Trophoblast cell (in vitro differentiated cells and primary cell): Measurements from ENCODE around the gene MKKS.

Experiments
- DNase-seq, 2 donors: peaks; one replicate each; pipeline ENCODE4 v3.0.0-alpha.2; 2016
- H2AFZ ChIP-seq: 2 replicates; pipeline ENCODE4 v1.6.1; 2013; ENCODE audit warnings: low read length, moderate library complexity, mild to moderate bottlenecking; ENCODE audit not compliant: insufficient read depth, poor library complexity
- H2AK5ac ChIP-seq: 2 replicates; pipeline ENCODE4 v1.6.1; 2013; ENCODE audit warnings: mild to moderate bottlenecking, low read length
- H2BK120ac ChIP-seq: 2 replicates; pipeline ENCODE4 v1.6.1; 2013; ENCODE audit warnings: low read length, mild to moderate bottlenecking, moderate library complexity; ENCODE audit not compliant: insufficient read depth, poor library complexity
- H2BK12ac ChIP-seq: 2 replicates; pipeline ENCODE4 v1.6.1; 2013; ENCODE audit warnings: mild to moderate bottlenecking, low read length, moderate library complexity
- H2BK5ac ChIP-seq: 2 replicates; pipeline ENCODE4 v1.6.1; 2013; ENCODE audit warnings: low read length, low read depth, moderate library complexity, mild to moderate bottlenecking; ENCODE audit not compliant: poor library complexity
- H3K14ac ChIP-seq: 2 replicates; pipeline ENCODE4 v1.6.1; 2013; ENCODE audit warnings: mild to moderate bottlenecking, low read length
- H3K18ac ChIP-seq: 2 replicates; pipeline ENCODE4 v1.6.1; 2013; ENCODE audit warnings: mild to moderate bottlenecking, low read length
- H3K23ac ChIP-seq: 2 replicates; pipeline ENCODE4 v1.6.1; 2013; ENCODE audit warnings: low read length
- H3K27ac ChIP-seq: 2 replicates; pipeline ENCODE4 v1.5.1; 2013; ENCODE audit warnings: low read depth, mild to moderate bottlenecking, inconsistent platforms, low read length, moderate library complexity
- H3K27me3 ChIP-seq: 2 replicates; pipeline ENCODE4 v1.6.1; 2013; ENCODE audit warnings: inconsistent platforms, mild to moderate bottlenecking, low read length, moderate library complexity; ENCODE audit not compliant: insufficient read depth
- H3K36me3 ChIP-seq, 2 experiments: 1 replicate in 1 of 2; 2 replicates in 1 of 2; pipeline ENCODE4 v1.6.1; 2013; ENCODE audit warnings: low read length in 2 of 2, mild to moderate bottlenecking in 2 of 2, moderate library complexity in 1 of 2; ENCODE audit not compliant: insufficient read depth in 2 of 2, control insufficient read depth in 1 of 2
- H3K4ac ChIP-seq: 2 replicates; pipeline ENCODE4 v1.6.1; 2013; ENCODE audit warnings: low read depth, mild to moderate bottlenecking, low read length, moderate library complexity
- H3K4me1 ChIP-seq, 2 experiments: 1 replicate in 1 of 2; 2 replicates in 1 of 2; pipeline ENCODE4 v1.6.1; 2013; ENCODE audit warnings: low read length in 2 of 2, mild to moderate bottlenecking in 2 of 2, moderate library complexity in 1 of 2; ENCODE audit not compliant: insufficient read depth in 2 of 2, control insufficient read depth in 1 of 2
- H3K4me2 ChIP-seq: 2 replicates; pipeline ENCODE4 v1.6.1; 2013; ENCODE audit warnings: inconsistent platforms, mild to moderate bottlenecking, low read length, moderate library complexity
- H3K4me3 ChIP-seq: 2 replicates; pipeline ENCODE4 v1.5.1; 2013; ENCODE audit warnings: mild to moderate bottlenecking, low read depth, low read length, inconsistent platforms
- H3K79me1 ChIP-seq: one replicate; pipeline ENCODE4 v1.6.1; 2013; ENCODE audit warnings: low read length
- H3K79me2 ChIP-seq: 2 replicates; pipeline ENCODE4 v1.6.1; 2013; ENCODE audit warnings: low read length, mild to moderate bottlenecking; ENCODE audit not compliant: control insufficient read depth, insufficient read depth, poor library complexity
- H3K9ac ChIP-seq: 2 replicates; pipeline ENCODE4 v1.6.1; 2013; ENCODE audit warnings: mild to moderate bottlenecking, low read length
- H3K9me3 ChIP-seq: 2 replicates; pipeline ENCODE4 v1.6.1; 2013; ENCODE audit warnings: low read depth, mild to moderate bottlenecking, control low read depth, inconsistent platforms, low read length; ENCODE audit not compliant: insufficient read depth
- H4K12ac ChIP-seq: 2 replicates; pipeline ENCODE4 v1.6.1; 2013; ENCODE audit warnings: low read depth, mild to moderate bottlenecking, low read length, moderate library complexity
- H4K8ac ChIP-seq: 2 replicates; pipeline ENCODE4 v1.6.1; 2013; ENCODE audit warnings: low read depth, mild to moderate bottlenecking, low read length, moderate library complexity
- H4K91ac ChIP-seq: one replicate; pipeline ENCODE4 v1.6.1; 2013; ENCODE audit warnings: low read depth, mild to moderate bottlenecking, low read length, moderate library complexity
- WGBS: extraction: QIAGEN DNeasy Blood & Tissue Kit; methylation state at CpG from one replicate; pipeline ENCODE4 v1.1.7; 2013; ENCODE audit warnings: missing lambda C conversion rate; ENCODE audit not compliant: insufficient read length, insufficient coverage; ENCODE audit errors: extremely low coverage; 5-methylcytosine and 5-hydroxymethylcytosine counted together

MKKS gene

DNA sequence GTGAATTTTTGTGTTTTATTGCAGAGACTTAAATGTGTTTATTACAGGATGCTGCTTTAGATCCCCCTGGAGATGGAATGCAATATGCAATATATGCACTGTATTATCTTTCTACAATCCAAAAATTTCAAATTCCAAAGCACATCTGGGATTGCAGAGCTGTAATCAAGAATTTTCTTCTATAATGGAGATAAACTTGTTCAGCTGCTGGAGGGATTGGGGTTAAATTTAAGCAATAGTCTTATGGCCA is 66.4 kb downstream of the MKKS start:
- Histone ChIP-seq H3K4me3 (no peak overlapping the region), H3K18ac (no peak overlapping the region), H3K36me3 (no peaks in the 10 kb centered on the region), H3K14ac (no peak overlapping the region), H3K4me1 (no peaks in the 10 kb centered on the region), H2BK12ac (no peak overlapping the region), H3K4ac (no peak overlapping the region), H3K27me3 (no peaks in the 10 kb centered on the region), H3K27ac (no peak overlapping the region), H3K4me2 (no peak overlapping the region), H3K23ac (no peak overlapping the region), H4K8ac (no peak overlapping the region), H3K79me1 (no peaks in the 10 kb centered on the region), H2BK120ac (no peak overlapping the region), H3K9ac (no peak overlapping the region), H3K9me3 (no peaks in the 10 kb centered on the region), H4K12ac (no peak overlapping the region), H2BK5ac (no peak overlapping the region), H3K79me2 (no peaks in the 10 kb centered on the region), H2AK5ac (no peak overlapping the region), H4K91ac (no peak overlapping the region), H2AFZ (no peak overlapping the region)
- no peak for DNase-seq

DNA sequence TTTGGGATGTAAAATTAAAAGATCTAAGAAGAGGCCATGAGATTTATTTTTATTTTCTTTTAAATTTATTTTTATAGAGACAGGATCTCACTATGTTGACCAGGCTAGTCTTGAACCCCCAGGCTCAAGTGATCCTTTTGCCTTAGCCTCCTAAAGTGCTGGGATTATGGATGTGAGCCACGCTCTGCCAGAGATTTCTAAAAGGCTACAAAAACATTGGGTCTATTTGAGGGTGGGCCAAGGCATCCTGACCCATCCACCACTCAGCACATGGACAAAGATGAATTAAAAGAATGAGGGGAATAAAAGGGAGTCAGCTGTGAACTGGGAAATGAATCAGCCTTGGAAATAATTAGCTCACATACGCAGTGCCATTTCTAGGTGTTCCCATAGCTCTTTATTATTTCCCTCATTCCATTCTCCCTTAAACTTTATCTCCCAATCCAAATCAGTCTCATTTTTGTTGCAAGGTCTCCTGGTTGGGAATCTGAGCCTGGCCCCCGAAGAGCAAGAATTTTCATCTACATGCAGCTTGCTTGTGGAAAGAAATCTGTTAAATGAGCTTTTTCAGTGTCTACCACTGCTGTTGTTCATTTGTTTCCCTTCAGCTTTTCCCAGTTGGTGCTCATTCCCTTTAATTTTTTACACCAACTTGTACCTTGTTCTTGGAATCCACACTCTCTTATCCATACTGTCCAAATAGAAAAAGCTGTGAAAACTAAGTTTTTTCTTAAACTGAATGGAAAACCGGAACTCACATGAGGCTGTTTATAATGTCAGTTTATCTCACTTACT is 66.9 kb downstream of the MKKS start:
- H3K9ac ChIP-seq: no peak overlapping the region
- H4K8ac ChIP-seq: no peak overlapping the region
- no peak overlapping the region for H3K23ac ChIP-seq
- no peaks in the 10 kb centered on the region for H3K36me3 ChIP-seq
- DNase-seq: no peak
- no peak overlapping the region for H3K14ac ChIP-seq
- no peak overlapping the region for H2BK120ac ChIP-seq
- no peak overlapping the region for H4K91ac ChIP-seq
- no peaks in the 10 kb centered on the region for H3K79me1 ChIP-seq
- H3K27ac ChIP-seq: no peak overlapping the region
- no peaks in the 10 kb centered on the region for H3K79me2 ChIP-seq
- no peak overlapping the region for H4K12ac ChIP-seq
- no CpG with 5 or more reads among the region's 4 CpGs for WGBS
- no peaks in the 10 kb centered on the region for H3K9me3 ChIP-seq
- no peaks in the 10 kb centered on the region for H3K27me3 ChIP-seq
- no peak overlapping the region for H3K4me3 ChIP-seq
- no peak overlapping the region for H2BK12ac ChIP-seq
- H2BK5ac ChIP-seq: no peak overlapping the region
- H3K18ac ChIP-seq: no peak overlapping the region
- no peak overlapping the region for H3K4me2 ChIP-seq
- no peak overlapping the region for H2AK5ac ChIP-seq
- H3K4me1 ChIP-seq: no peaks in the 10 kb centered on the region
- H3K4ac ChIP-seq: no peak overlapping the region
- H2AFZ ChIP-seq: no peak overlapping the region

DNA sequence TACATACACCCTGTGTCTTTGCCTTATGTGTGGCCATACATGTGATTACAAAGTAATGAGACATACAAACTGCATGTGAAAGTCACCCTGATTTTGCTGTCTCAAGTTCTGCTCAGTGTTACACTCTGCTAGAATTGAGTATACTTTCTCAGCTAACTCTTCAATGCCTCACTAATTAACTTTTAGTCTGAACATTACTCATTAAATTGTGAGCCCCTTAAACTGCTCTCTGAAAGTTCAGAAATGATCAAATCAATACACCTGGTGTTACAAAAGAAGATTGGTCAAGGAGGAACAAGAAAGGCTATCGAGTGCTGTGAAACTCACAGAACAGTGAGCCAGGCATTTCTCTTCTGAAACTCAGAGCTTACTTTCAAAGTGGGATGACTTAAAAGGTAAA is 71.3 kb downstream of the MKKS start:
- Histone ChIP-seq H3K4ac (no peak overlapping the region), H2AK5ac (no peak overlapping the region), H3K4me2 (no peak overlapping the region), H2BK12ac (no peak overlapping the region), H3K4me1 (no peaks in the 10 kb centered on the region), H4K91ac (no peak overlapping the region), H3K9me3 (no peaks in the 10 kb centered on the region), H2BK5ac (no peak overlapping the region), H3K14ac (no peak overlapping the region), H2AFZ (no peak overlapping the region), H3K27me3 (no peaks in the 10 kb centered on the region), H2BK120ac (no peak overlapping the region), H3K79me1 (no peaks in the 10 kb centered on the region), H3K36me3 (no peaks in the 10 kb centered on the region), H4K12ac (no peak overlapping the region), H3K4me3 (no peak overlapping the region), H4K8ac (no peak overlapping the region), H3K18ac (no peak overlapping the region), H3K23ac (no peak overlapping the region), H3K9ac (no peak overlapping the region), H3K79me2 (no peaks in the 10 kb centered on the region), H3K27ac (no peak overlapping the region)
- WGBS: no CpG with 5 or more reads among the region's 1 CpG
- no peak for DNase-seq

DNA sequence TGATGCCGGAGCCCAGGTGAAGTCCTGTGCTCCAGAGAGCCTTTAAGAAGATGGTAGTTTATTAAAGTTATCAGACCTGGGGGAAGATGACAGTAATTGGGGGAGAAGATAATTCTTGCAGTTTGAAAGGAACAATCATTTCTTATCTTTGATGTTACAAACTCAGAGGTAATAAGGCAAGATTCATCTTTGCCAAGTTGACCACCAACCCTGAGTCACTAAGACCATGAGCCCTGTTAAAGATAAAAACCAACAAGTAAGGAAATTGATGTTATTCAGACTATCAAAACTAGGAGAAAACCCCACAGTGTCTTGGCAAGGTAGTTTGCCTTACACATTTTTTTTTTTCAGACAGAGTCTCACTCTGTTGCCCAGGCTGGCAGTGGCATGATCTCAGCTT is 73.1 kb downstream of the MKKS start:
- no peak overlapping the region for H4K8ac ChIP-seq
- no peak overlapping the region for H3K4me2 ChIP-seq
- no peaks in the 10 kb centered on the region for H3K79me2 ChIP-seq
- no peak overlapping the region for H3K14ac ChIP-seq
- no peaks in the 10 kb centered on the region for H3K79me1 ChIP-seq
- no peak overlapping the region for H3K9ac ChIP-seq
- no peak overlapping the region for H2AK5ac ChIP-seq
- H4K91ac ChIP-seq: no peak overlapping the region
- H2AFZ ChIP-seq: no peak overlapping the region
- no peaks in the 10 kb centered on the region for H3K36me3 ChIP-seq
- DNase-seq: no peak
- H2BK120ac ChIP-seq: no peak overlapping the region
- no peaks in the 10 kb centered on the region for H3K27me3 ChIP-seq
- no CpG with 5 or more reads among the region's 1 CpG for WGBS
- no peak overlapping the region for H3K4ac ChIP-seq
- no peak overlapping the region for H3K4me3 ChIP-seq
- no peak overlapping the region for H3K27ac ChIP-seq
- H2BK5ac ChIP-seq: no peak overlapping the region
- H3K4me1 ChIP-seq: no peaks in the 10 kb centered on the region
- no peak overlapping the region for H4K12ac ChIP-seq
- no peak overlapping the region for H2BK12ac ChIP-seq
- H3K9me3 ChIP-seq: no peaks in the 10 kb centered on the region
- no peak overlapping the region for H3K23ac ChIP-seq
- no peak overlapping the region for H3K18ac ChIP-seq
